H9 (cell line): ENCODE measurements around the gene KLHL18. TPM values are rescaled to one million over a fixed set of nuclear protein-coding genes. Genes with fewer than 3 reads are reported as not detected.

ENCODE experiments used
- DNase-seq: peaks from one replicate; pipeline ENCODE4 v3.0.0-alpha.2; 2017
- H2AFZ ChIP-seq: one replicate; pipeline ENCODE4 v1.6.1; 2013; ENCODE audit warnings: mild to moderate bottlenecking, low read length, control low read depth, moderate library complexity
- H2AK5ac ChIP-seq: 2 replicates; pipeline ENCODE4 v1.6.1; 2013; ENCODE audit warnings: low read length, control low read depth, mixed read lengths; ENCODE audit not compliant: insufficient read length
- H2BK120ac ChIP-seq: one replicate; pipeline ENCODE4 v1.6.1; 2013; ENCODE audit warnings: low read depth, mild to moderate bottlenecking, low read length, control low read depth, inconsistent platforms; ENCODE audit not compliant: poor library complexity, severe bottlenecking
- H2BK12ac ChIP-seq: 2 replicates; pipeline ENCODE4 v1.6.1; 2013; ENCODE audit warnings: low read length, control low read depth, mixed read lengths, low read depth; ENCODE audit not compliant: insufficient read length
- H2BK15ac ChIP-seq: 2 replicates; pipeline ENCODE4 v1.6.1; 2013; ENCODE audit warnings: low read depth, low read length, control low read depth
- H2BK20ac ChIP-seq: one replicate; pipeline ENCODE4 v1.6.1; 2013; ENCODE audit warnings: low read depth, mild to moderate bottlenecking, low read length, control low read depth, inconsistent platforms; ENCODE audit not compliant: poor library complexity, severe bottlenecking
- H2BK5ac ChIP-seq: 2 replicates; pipeline ENCODE4 v1.6.1; 2013; ENCODE audit warnings: low read length, control low read depth, mixed read lengths; ENCODE audit not compliant: insufficient read length
- H3K14ac ChIP-seq: 2 replicates; pipeline ENCODE4 v1.6.1; 2013; ENCODE audit warnings: low read length, control low read depth; ENCODE audit not compliant: insufficient read depth
- H3K18ac ChIP-seq: 2 replicates; pipeline ENCODE4 v1.6.1; 2013; ENCODE audit warnings: low read depth, mild to moderate bottlenecking, mixed read lengths, low read length, control low read depth; ENCODE audit not compliant: insufficient read length
- H3K23ac ChIP-seq: 2 replicates; pipeline ENCODE4 v1.6.1; 2013; ENCODE audit warnings: low read length, control low read depth, mixed read lengths, low read depth; ENCODE audit not compliant: insufficient read length
- H3K23me2 ChIP-seq: 2 replicates; pipeline ENCODE4 v1.6.1; 2013; ENCODE audit warnings: low read depth, mild to moderate bottlenecking, mixed read lengths, low read length, control low read depth; ENCODE audit not compliant: insufficient read length, poor library complexity, severe bottlenecking
- H3K27ac ChIP-seq: 2 replicates; pipeline ENCODE4 v1.5.1; 2013; ENCODE audit warnings: low read length, control low read depth, mixed read lengths, low read depth; ENCODE audit not compliant: insufficient read length
- H3K27me3 ChIP-seq: 2 replicates; pipeline ENCODE4 v1.6.1; 2013; ENCODE audit warnings: low read length, control low read depth, inconsistent platforms; ENCODE audit not compliant: insufficient read depth
- H3K4ac ChIP-seq: 2 replicates; pipeline ENCODE4 v1.6.1; 2013; ENCODE audit warnings: low read depth, mild to moderate bottlenecking, control low read depth, inconsistent platforms, low read length, moderate library complexity
- H3K4me1 ChIP-seq: 2 replicates; pipeline ENCODE4 v1.6.1; 2013; ENCODE audit warnings: low read length, control low read depth, inconsistent platforms; ENCODE audit not compliant: insufficient read depth
- H3K4me2 ChIP-seq: 2 replicates; pipeline ENCODE4 v1.6.1; 2013; ENCODE audit warnings: low read length, control low read depth, mixed read lengths; ENCODE audit not compliant: insufficient read length, insufficient read depth
- H3K56ac ChIP-seq: 2 replicates; pipeline ENCODE4 v1.6.1; 2013; ENCODE audit warnings: low read depth, mild to moderate bottlenecking, mixed read lengths, low read length, control low read depth; ENCODE audit not compliant: insufficient read length
- H3K79me1 ChIP-seq: 2 replicates; pipeline ENCODE4 v1.6.1; 2013; ENCODE audit warnings: low read depth, mild to moderate bottlenecking, moderate library complexity, low read length, control low read depth, inconsistent platforms; ENCODE audit not compliant: insufficient read depth, poor library complexity, severe bottlenecking
- H3K79me2 ChIP-seq: 2 replicates; pipeline ENCODE4 v1.6.1; 2013; ENCODE audit warnings: low read length, control low read depth, inconsistent platforms; ENCODE audit not compliant: insufficient read depth
- H3K9ac ChIP-seq: 2 replicates; pipeline ENCODE4 v1.6.1; 2013; ENCODE audit warnings: low read length, control low read depth, mixed read lengths; ENCODE audit not compliant: insufficient read length; ENCODE audit errors: extremely low read depth
- H3K9me3 ChIP-seq: one replicate; pipeline ENCODE4 v1.6.1; 2013; ENCODE audit warnings: low read depth, low read length, inconsistent platforms; ENCODE audit not compliant: control insufficient read depth
- H3T11ph ChIP-seq: one replicate; pipeline ENCODE4 v1.6.1; 2013; ENCODE audit warnings: mild to moderate bottlenecking, low read length, control low read depth, inconsistent platforms
- H4K20me1 ChIP-seq: one replicate; pipeline ENCODE4 v1.6.1; 2013; ENCODE audit not compliant: control insufficient read depth, insufficient read length, insufficient read depth
- H4K5ac ChIP-seq: 2 replicates; pipeline ENCODE4 v1.6.1; 2013; ENCODE audit warnings: low read depth, mild to moderate bottlenecking, mixed read lengths, low read length, control low read depth; ENCODE audit not compliant: insufficient read length
- H4K8ac ChIP-seq: replicated peaks from 2 replicates; pipeline ENCODE4 v1.6.1; 2013; ENCODE audit warnings: low read length, control low read depth, mixed read lengths, low read depth; ENCODE audit not compliant: insufficient read length
- H4K91ac ChIP-seq: 2 replicates; pipeline ENCODE4 v1.6.1; 2013; ENCODE audit warnings: low read depth, mild to moderate bottlenecking, moderate library complexity, mixed read lengths, low read length, control low read depth; ENCODE audit not compliant: insufficient read length
- H3K27ac Mint-ChIP-seq, 3 experiments: 2 replicates in 2 of 3; 3 replicates in 1 of 3; pipeline ENCODE4 v1.8.0; 2020 to 2021; ENCODE audit warnings: mixed read lengths in 3 of 3, mild to moderate bottlenecking in 1 of 3, moderate library complexity in 1 of 3
- H3K27me3 Mint-ChIP-seq: 2 replicates; pipeline ENCODE4 v1.8.0; 2021; ENCODE audit warnings: low read depth, mild to moderate bottlenecking, moderate library complexity, mixed read lengths
- H3K36me3 Mint-ChIP-seq, 3 experiments: 2 replicates in 2 of 3; 3 replicates in 1 of 3; pipeline ENCODE4 v1.8.0; 2020 to 2021; ENCODE audit warnings: low read depth in 3 of 3, mixed read lengths in 3 of 3; ENCODE audit not compliant: insufficient read depth in 1 of 3
- H3K4me1 Mint-ChIP-seq, 2 experiments: 2 replicates each; pipeline ENCODE4 v1.8.0; 2020; ENCODE audit warnings: mixed read lengths in 2 of 2
- H3K4me3 Mint-ChIP-seq, 2 experiments: 2 replicates in 1 of 2; 3 replicates in 1 of 2; pipeline ENCODE4 v1.8.0; 2020 to 2021; ENCODE audit warnings: mild to moderate bottlenecking in 2 of 2, mixed read lengths in 2 of 2, moderate library complexity in 1 of 2
- H3K9me3 Mint-ChIP-seq, 2 experiments: 2 replicates in 1 of 2; 3 replicates in 1 of 2; pipeline ENCODE4 v1.8.0; 2020; ENCODE audit warnings: mild to moderate bottlenecking in 2 of 2, mixed read lengths in 2 of 2, moderate library complexity in 1 of 2
- WGBS: extraction: QIAGEN DNeasy Blood & Tissue Kit; methylation state at CpG from one replicate; pipeline ENCODE4 v1.1.7; 2013; ENCODE audit warnings: missing lambda C conversion rate, low lambda C conversion rate, mixed read lengths; ENCODE audit not compliant: insufficient read length; ENCODE audit errors: extremely low coverage; 5-methylcytosine and 5-hydroxymethylcytosine counted together
- total RNA-seq: library from RNA; stranded (reverse); gene quantifications from 2 replicates; pipeline ENCODE4 v1.2.1, GENCODE V29; 2021
- TF ChIP-seq, protein P1 (sequence below): fragments of 200-600 bp; sonication (generic); conservative IDR thresholded peaks from 3 replicates; pipeline ENCODE4 v1.8.0; 2021; ENCODE audit warnings: antibody characterized with exemption, mild to moderate bottlenecking

KLHL18 gene
- total RNA-seq, 1 experiment from 2014 or later, result 55.3 TPM

DNA sequence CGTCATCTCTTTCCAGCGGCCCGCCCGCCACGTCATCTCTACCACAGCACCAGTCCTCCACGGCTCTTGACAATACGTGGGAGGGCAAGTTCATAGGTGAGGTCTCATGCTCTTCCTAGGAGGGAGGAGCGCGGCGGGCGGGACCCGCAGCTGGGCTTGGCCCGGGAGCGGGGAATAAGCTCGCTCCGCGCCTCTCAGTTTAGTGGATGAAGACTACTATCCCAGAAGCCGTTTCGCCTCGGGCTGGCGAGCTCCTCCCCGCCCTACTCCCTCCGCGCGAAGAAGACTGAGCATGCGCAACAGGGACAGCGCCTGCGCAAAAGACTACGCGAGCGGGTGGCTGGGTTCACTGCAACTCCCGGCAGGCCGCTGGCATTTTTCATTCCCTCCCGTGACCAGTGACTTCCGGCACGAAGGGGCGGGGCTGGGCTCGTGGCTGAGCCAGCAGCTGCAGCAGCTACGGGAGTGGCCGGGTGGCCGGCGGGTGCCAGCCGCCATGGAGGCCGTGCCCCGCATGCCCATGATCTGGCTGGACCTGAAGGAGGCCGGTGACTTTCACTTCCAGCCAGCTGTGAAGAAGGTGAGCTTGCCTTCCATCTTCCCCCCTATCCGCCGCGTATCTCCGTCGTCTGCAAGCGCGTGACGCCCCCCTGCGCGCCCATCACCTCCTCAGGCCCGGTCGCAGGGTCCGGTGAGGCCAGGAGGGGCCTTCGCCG is 98.0 kb downstream of the KLHL18 start, which contains the start of gene PTPN23:
PTPN23 (plus strand) TSS at position 421 of the 716 bp plus-strand sequence; CDS start at position 497, 76 bp downstream.
- Histone ChIP-seq H4K20me1 (no peaks in the 10 kb centered on the region), H3K23ac (no peak within 1 kb of the TSS), H3K23me2 (peaks cover 16% of the 10 kb centered on the region), H2BK12ac (peak within 1 kb of the TSS; percentile 79), H2BK15ac (no peak within 1 kb of the TSS), H3K9me3 (no peaks in the 10 kb centered on the region), H3K9ac (peak within 1 kb of the TSS; percentile 94), H3K79me2 (peaks cover 12% of the 10 kb centered on the region; the same call in 1 of the 2 replicates), H2AFZ (no peak within 1 kb of the TSS), H2BK120ac (no peak within 1 kb of the TSS), H3K4me1 (no peaks in the 10 kb centered on the region), H4K91ac (no peak within 1 kb of the TSS), H2BK5ac (no peak within 1 kb of the TSS), H3K79me1 (peaks cover 3% of the 10 kb centered on the region), H3K4ac (no peak within 1 kb of the TSS), H3K14ac (peak within 1 kb of the TSS; percentile 96), H3K27ac (peak within 1 kb of the TSS; percentile 44), H4K8ac (no peak within 1 kb of the TSS), H2AK5ac (no peak within 1 kb of the TSS), H3K56ac (no peak within 1 kb of the TSS), H4K5ac (peak within 1 kb of the TSS; percentile 47), H3K4me2 (peak within 1 kb of the TSS; percentile 99), H3T11ph (no peak within 1 kb of the TSS), H2BK20ac (no peak within 1 kb of the TSS), H3K27me3 (no peaks in the 10 kb centered on the region), H3K18ac (peak within 1 kb of the TSS; percentile 64)
- no CpG with 5 or more reads among the region's 61 CpGs for WGBS
- Mint-ChIP-seq H3K9me3 (no peaks in the 10 kb centered on the region; a peak in 1 of 5 replicates), H3K27ac (peak within 1 kb of the TSS; percentile 98 to 100 (median 99)), H3K4me1 (peaks cover 20 to 28% of the 10 kb centered on the region in 2 experiments), H3K27me3 (no peaks in the 10 kb centered on the region), H3K4me3 (peak within 1 kb of the TSS; percentile 98 to 100), H3K36me3 (peaks cover 2 to 10% (median 8%) of the 10 kb centered on the region in 3 experiments; a peak in 6 of 7 replicates)
- peak; percentile 99 for DNase-seq
- TF ChIP-seq, protein P1, sequence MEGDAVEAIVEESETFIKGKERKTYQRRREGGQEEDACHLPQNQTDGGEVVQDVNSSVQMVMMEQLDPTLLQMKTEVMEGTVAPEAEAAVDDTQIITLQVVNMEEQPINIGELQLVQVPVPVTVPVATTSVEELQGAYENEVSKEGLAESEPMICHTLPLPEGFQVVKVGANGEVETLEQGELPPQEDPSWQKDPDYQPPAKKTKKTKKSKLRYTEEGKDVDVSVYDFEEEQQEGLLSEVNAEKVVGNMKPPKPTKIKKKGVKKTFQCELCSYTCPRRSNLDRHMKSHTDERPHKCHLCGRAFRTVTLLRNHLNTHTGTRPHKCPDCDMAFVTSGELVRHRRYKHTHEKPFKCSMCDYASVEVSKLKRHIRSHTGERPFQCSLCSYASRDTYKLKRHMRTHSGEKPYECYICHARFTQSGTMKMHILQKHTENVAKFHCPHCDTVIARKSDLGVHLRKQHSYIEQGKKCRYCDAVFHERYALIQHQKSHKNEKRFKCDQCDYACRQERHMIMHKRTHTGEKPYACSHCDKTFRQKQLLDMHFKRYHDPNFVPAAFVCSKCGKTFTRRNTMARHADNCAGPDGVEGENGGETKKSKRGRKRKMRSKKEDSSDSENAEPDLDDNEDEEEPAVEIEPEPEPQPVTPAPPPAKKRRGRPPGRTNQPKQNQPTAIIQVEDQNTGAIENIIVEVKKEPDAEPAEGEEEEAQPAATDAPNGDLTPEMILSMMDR, result no peak
